ENCODE data around the gene REPS2.
"Not testable (repeated sequence)": the region's sequence is repeated elsewhere in the genome, so short reads cannot be mapped to it uniquely, and the experiment has no call there.

The REPS2 gene

GRCh38 chrX:16964976-16965375 is 18.5 kb downstream of the REPS2 start:
- DNase-seq (ENCODE audit: low spot score): not testable (repeated sequence)

DNA sequence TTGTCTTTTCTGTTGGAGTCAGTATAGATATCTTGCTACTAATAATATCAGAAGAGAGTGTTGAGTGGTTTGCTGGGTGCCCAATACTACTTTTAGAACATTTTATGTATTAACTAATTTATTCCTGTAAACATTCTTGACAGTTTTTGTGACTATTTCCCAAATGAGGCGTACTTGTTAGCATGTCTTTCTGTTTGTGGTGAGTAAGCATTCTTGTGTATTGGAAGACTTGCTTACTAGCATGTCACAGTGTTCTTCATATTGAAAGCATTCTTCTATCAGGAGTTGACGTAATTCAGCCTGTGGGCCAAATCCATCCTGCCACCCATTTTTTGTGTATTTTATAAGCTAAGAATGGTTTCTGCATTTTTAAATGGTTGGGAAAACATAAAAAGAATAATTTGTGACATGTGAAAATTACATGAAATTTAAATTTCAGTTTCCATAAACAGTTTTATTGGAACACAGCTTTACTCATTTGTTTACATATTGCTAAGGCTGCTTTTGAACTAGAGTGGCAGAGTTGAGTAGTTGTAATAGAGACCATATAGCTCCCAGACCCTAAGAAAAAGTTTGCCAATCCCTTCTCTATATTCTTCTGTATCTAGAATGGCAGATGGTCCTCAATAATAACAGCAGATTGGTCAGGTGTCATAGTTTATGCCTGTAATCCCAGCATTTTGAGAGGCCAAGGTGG is 20.4 kb downstream of the REPS2 start:
- DNase-seq (ENCODE audit: low spot score): no peak

- not testable (repeated sequence) for DNase-seq (ENCODE audit: low spot score)
Observed at GRCh38 chrX:16968753-16969152, 22.3 kb downstream of the REPS2 start.

GRCh38 chrX:16970977-16971376 is 24.5 kb downstream of the REPS2 start:
- DNase-seq (ENCODE audit: low spot score): no peak

- no peak for DNase-seq (ENCODE audit: low spot score)
Observed at GRCh38 chrX:16971694-16972093, 25.2 kb downstream of the REPS2 start.

- DNase-seq (ENCODE audit: low spot score): no peak
Observed at GRCh38 chrX:16975233-16975632, 28.8 kb downstream of the REPS2 start.

DNA sequence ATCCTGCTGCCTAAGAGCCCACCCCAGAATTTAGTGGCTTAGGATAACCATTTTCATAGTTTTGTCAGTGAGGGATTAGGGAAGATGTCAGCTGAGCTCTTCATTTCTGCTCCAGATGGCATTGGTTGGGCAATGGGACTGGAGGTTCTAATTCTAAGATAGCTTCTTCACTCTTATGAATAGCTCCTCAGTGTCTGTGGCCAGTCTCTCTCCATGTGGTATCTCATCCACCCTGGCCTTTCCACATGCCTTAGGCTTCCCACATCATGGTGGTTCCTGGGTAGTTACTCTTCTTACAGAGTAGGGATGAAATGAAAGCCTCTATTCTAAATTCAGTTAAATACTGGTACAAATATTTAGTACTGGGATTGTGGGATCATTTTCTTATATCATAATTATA is 31.3 kb downstream of the REPS2 start:
- no peak for DNase-seq (ENCODE audit: low spot score)

DNA sequence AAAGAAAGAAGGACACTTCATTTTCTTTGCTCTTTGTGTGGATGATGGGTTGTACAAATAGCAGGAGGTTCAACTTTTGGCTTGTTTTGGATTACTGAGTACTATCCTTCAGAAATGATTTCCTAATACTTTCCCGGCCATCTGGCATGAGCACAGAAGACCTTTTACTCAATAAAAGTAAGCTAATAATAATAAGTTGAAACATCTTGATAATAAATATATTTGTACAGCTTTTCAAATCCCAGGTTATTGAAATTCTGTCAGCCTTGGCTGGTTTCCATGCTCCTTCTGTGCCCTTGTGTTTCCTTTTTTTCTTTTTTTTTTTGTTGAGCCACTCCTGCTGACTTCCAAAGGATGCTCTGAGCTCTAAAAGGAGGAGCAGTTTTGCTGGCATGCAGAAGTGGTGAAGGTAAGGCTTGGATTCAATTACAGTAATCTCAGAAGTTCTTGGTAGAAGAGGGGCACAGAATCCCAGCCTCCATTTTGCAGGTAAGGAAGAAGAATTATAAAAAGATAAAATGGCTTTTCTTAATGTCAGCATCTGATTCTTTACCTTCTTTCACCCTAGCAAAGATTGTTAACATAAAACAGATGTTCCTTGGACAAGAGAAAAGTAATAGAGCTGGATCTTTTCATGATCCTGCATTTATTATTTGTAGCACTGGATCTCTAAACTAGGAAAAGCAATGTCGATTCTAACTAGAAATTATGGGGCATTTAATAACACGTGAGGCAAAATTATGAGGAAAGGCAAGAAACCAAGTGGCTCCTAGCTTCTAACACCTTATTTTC is 31.9 kb downstream of the REPS2 start:
- DNase-seq (ENCODE audit: low spot score): no peak

DNA sequence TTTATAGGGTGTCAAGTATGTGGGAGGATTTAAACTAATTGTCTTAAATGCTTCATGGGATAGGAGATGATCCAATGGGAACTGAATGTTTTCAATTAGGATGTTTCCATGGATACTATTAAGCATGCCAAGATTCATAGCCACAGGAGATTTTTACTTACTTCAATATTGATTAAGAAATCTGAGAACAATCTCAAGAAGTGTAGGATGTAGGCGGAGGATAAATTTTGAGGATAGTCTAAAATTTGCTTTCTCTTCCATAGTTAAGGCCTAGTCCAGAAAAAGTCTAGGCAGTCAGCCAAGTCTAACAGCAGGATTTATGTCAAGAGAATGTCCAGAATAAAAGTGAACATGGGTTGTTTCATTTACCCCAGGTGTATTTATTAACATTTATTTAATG is 32.8 kb downstream of the REPS2 start:
- no peak for DNase-seq (ENCODE audit: low spot score)

DNA sequence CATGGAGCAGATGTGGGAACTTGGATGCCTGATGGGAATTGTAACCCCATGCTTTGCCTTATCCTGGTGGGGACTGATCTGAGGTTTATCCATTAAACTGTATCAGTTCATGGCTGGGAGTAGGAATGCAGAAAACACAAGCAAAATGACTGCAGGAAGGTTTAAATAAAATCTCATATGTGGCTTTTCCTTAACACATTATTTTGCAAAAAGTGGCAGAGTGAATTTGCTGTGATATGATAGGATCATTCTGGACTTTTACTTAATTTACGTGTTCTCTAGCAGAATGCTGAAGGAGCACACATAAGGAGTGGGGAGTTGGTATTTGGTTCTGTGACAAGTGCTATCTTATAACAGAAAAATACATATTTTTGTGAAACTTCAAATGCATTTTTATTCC is 34.8 kb downstream of the REPS2 start:
- DNase-seq (ENCODE audit: low spot score): no peak

GRCh38 chrX:16981980-16982379 is 35.5 kb downstream of the REPS2 start:
- no peak for DNase-seq (ENCODE audit: low spot score)

DNA sequence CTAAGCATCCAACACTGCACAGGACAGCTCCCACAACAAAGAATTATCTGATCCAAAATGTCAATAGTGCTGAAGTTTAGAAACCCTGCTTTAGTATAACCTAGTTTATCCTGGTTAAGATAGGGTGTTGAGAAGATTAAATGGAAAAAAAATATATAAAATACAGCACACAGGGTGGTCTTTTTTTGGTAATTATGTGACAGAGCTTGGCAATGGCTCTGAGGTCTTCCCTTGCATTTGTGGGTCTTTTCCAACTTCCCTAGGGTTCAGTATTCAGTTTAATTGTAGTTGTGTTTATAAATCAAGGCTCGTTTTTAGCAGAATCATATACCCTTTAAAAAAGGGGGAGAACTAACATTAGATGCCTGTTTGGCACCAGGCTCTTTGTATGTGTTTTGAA is 36.6 kb downstream of the REPS2 start:
- no peak for DNase-seq (ENCODE audit: low spot score)

- no peak for DNase-seq (ENCODE audit: low spot score)
Observed at GRCh38 chrX:16985286-16985685, 38.8 kb downstream of the REPS2 start.

DNA sequence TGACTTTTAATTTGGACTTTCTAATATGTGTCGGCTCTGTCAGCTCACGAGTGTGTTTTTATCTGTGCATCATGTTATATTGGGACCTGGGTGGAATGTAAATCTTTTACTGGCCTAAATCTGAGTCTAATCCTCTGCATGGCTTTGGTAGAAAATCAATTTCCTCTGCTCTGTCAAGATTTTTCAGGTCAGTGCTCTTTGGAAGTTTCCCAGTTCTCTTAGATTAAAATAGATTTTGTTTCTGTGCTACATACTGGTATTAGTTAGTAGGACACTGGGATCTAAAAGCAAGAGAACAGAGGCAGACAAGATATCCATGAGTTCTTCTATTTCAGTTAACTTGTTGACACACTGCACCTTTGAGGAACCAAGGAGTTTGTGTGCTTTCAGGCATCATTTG is 39.7 kb downstream of the REPS2 start:
- no peak for DNase-seq (ENCODE audit: low spot score)

- no peak for DNase-seq (ENCODE audit: low spot score)
Observed at GRCh38 chrX:16989750-16990149, 43.3 kb downstream of the REPS2 start.

- no peak for DNase-seq (ENCODE audit: low spot score)
Observed at GRCh38 chrX:16990839-16991238, 44.4 kb downstream of the REPS2 start.

GRCh38 chrX:16992445-16992844 is 46.0 kb downstream of the REPS2 start:
- DNase-seq (ENCODE audit: low spot score): no peak

DNA sequence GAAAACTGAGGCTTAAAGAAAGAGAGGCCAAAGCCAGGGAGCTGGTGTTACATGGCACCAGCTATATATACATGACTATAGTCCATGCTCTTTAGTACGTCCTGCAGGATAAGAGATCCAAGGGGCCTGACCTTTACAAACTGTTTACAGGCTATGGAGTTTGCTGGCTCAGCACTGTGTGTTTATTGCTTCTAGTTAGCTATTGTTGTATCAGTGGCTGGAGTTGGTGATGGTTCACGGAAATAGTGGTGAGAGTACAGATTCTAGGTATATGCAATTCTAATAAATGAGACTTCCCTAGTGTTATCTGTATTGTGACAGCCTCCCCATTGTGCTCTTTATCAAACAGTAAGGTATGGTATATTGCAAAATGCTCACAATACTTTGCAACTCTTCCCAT is 46.5 kb downstream of the REPS2 start:
- no peak for DNase-seq (ENCODE audit: low spot score)

GRCh38 chrX:16993791-16994318 is 47.4 kb downstream of the REPS2 start:
- DNase-seq (ENCODE audit: low spot score): no peak

GRCh38 chrX:16994736-16995135 is 48.3 kb downstream of the REPS2 start:
- DNase-seq (ENCODE audit: low spot score): no peak

GRCh38 chrX:16997313-16997712 is 50.9 kb downstream of the REPS2 start:
- DNase-seq (ENCODE audit: low spot score): no peak

- no peak for DNase-seq (ENCODE audit: low spot score)
Observed at GRCh38 chrX:16999275-16999674, 52.8 kb downstream of the REPS2 start.

DNA sequence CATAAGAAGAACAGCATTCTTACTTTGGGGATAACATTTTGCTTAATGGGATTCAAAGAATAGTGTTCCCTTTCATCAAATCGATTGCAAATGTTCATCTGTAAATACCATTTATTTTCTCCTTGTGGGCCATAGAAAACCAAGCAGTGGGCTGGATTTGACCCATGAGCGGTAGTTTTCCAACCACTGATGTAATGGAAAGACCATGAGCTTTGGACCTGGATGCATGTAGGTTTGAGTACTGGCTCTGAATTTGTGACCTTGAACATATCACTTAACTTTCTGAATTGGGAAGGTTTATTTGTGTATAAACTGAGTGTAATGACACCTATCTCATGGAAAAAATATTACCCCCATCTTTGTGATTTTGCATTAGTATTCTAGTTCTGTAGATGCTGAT is 54.3 kb downstream of the REPS2 start:
- no peak for DNase-seq (ENCODE audit: low spot score)
